Iris pigment epithelial cell (primary cell): ENCODE results near the gene ACSL6.

Experiments used
- DNase-seq: peaks from one replicate; pipeline ENCODE4 v3.0.0-alpha.2; 2011; ENCODE audit warnings: low read depth

ACSL6 gene

GRCh38 chr5:132046880-132047299 is 35.4 kb upstream of the ACSL6 start:
- DNase-seq: no peak

GRCh38 chr5:132044207-132044606 is 32.7 kb upstream of the ACSL6 start:
- DNase-seq: no peak

GRCh38 chr5:132037353-132037752 is 25.9 kb upstream of the ACSL6 start:
- DNase-seq: no peak

GRCh38 chr5:132033122-132033521 is 21.7 kb upstream of the ACSL6 start:
- DNase-seq: no peak

- DNase-seq: no peak
Measured at GRCh38 chr5:132032196-132032595, 20.7 kb upstream of the ACSL6 start.

- no peak for DNase-seq
Measured at GRCh38 chr5:132030610-132031009, 19.2 kb upstream of the ACSL6 start.

GRCh38 chr5:132029609-132030330 is 18.3 kb upstream of the ACSL6 start:
- no peak for DNase-seq

- DNase-seq: no peak
Measured at GRCh38 chr5:132027027-132027426, 15.6 kb upstream of the ACSL6 start.

- no peak for DNase-seq
Measured at GRCh38 chr5:132026516-132027008, 15.1 kb upstream of the ACSL6 start.

GRCh38 chr5:132025403-132025971 is 14.0 kb upstream of the ACSL6 start:
- DNase-seq: no peak

GRCh38 chr5:132024789-132025402 is 13.4 kb upstream of the ACSL6 start:
- no peak for DNase-seq

- DNase-seq: no peak
Measured at GRCh38 chr5:132024117-132024435, 12.6 kb upstream of the ACSL6 start.

- no peak for DNase-seq
Measured at GRCh38 chr5:132023258-132024116, 12.0 kb upstream of the ACSL6 start.

- DNase-seq: no peak
Measured at GRCh38 chr5:132022737-132023136, 11.3 kb upstream of the ACSL6 start.

- no peak for DNase-seq
Measured at GRCh38 chr5:132021654-132022053, 10.2 kb upstream of the ACSL6 start.

- no peak for DNase-seq
Measured at GRCh38 chr5:132020568-132021339, 9.3 kb upstream of the ACSL6 start.

GRCh38 chr5:132019857-132020555 is 8.5 kb upstream of the ACSL6 start:
- no peak for DNase-seq

- no peak for DNase-seq
Measured at GRCh38 chr5:132019337-132019736, 7.9 kb upstream of the ACSL6 start.

- DNase-seq: no peak
Measured at GRCh38 chr5:132017738-132018625, 6.5 kb upstream of the ACSL6 start.

- no peak for DNase-seq
Measured at GRCh38 chr5:132017316-132017715, 5.9 kb upstream of the ACSL6 start.
